ENCODE measurements around the gene COX14. TPM values are rescaled to one million over a fixed set of nuclear protein-coding genes. Genes with fewer than 3 reads are reported as not detected.
"Not testable (repeated sequence)": the region's sequence is repeated elsewhere in the genome, so short reads cannot be mapped to it uniquely, and the experiment has no call there.

COX14 gene
- 47.4 TPM for total RNA-seq

- peak; percentile 98 to 100 (median 99) for DNase-seq (ENCODE audit: low read depth in 2 of 3, low spot score in 2 of 3)
Measured at GRCh38 chr12:50111693-50112455, at the start of gene COX14. TSS of gene COX14 (plus strand) at chr12:50112236. CDS start at chr12:50120044, 7,808 bp downstream.

GRCh38 chr12:50062728-50063460 lies 49.1 kb upstream of the COX14 start:
- DNase-seq (ENCODE audit: low read depth in 2 of 3, low spot score in 2 of 3), result no peak

DNA sequence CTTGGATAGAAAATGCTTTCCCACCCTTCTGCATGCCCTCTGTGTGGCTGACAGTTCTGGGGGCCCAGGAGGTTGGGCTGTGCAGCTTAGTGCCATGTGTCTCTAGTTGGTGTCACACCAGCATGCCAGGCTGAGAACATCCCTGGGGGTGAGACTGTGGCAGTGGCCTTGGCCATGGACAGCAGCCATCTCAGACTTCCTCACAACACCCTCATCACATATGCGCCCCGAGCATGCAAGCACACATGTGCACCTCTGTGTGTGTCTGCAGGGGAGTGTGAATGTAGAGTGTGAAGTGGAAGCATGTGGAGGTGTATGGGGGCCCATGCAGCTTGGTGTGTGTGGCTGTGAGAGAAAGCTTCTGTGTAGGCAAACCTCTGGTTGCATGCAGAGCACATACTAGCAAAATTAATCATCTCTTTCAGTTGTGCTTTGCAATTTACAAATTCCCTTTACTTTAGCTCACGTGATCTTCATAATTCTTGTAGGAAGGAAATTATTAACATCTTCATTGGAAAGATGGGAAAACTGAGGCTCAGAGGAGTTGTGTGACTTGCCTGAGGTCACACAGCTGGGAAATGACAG lies 46.2 kb upstream of the COX14 start:
- no peak for DNase-seq (ENCODE audit: low read depth in 2 of 3, low spot score in 2 of 3)

- no peak for DNase-seq (ENCODE audit: low read depth in 2 of 3, low spot score in 2 of 3)
Measured at GRCh38 chr12:50066402-50066801, 45.6 kb upstream of the COX14 start.

DNA sequence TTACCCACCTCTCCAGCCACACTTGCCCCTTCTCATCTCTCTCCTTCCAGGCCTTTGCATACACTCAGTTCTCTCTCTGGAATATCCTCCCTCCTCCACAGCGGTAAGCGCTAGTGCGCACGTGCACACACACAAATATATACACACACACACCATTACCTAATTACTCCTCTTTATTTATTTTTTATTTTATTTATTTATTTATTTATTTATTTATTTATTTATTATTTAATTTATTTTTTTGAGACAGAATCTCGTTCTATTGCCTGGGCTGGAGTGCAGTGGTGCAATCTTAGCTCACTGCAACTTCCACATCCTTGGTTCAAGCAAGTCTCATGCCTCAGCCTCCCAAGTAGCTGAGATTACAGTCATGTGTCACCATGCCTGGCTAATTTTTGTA lies 43.0 kb upstream of the COX14 start:
- DNase-seq (ENCODE audit: low read depth in 2 of 3, low spot score in 2 of 3), result no peak

GRCh38 chr12:50069539-50069938 lies 42.5 kb upstream of the COX14 start:
- DNase-seq (ENCODE audit: low read depth in 2 of 3, low spot score in 2 of 3), result no peak

GRCh38 chr12:50070314-50071060 lies 41.5 kb upstream of the COX14 start:
- peak; percentile 49 to 83 (median 77) for DNase-seq (ENCODE audit: low read depth in 2 of 3, low spot score in 2 of 3)

DNA sequence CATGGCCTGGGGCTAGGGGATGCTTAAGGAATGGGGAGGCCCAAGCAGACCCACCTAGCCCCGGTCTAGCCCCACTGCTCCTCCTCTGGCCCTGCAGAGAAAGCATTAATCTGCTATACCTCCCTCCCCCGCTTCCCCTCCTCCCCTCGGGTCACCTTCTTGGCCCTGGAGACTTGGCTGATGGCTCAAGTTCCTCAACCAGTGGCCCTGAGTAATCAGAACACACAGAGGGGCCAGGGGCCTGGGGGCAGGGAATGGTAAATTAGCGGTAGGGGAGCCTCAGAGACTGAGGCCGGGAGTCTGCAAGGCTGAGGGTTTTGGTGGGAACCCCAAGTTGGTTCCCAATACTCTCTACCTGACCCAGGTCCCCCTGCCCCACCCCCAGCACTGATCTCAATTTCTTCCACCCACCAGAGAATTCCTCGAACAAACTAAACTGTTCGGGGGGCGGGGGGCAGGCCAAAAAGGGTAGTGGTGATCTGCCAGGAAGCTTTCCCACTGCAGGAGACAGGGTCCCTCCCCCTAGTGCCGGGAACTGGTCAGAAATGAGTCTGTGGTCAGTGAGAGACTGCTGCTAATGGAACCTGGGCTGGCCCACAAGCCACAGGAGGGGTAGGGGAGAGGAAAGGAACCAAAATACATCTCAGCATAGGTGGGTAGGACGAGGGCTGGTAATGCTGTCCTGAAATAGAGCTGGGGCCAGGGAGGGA lies 39.7 kb upstream of the COX14 start:
- no peak for DNase-seq (ENCODE audit: low read depth in 2 of 3, low spot score in 2 of 3)

- DNase-seq (ENCODE audit: low read depth in 2 of 3, low spot score in 2 of 3), result no peak
Measured at GRCh38 chr12:50073206-50073605, 38.8 kb upstream of the COX14 start.

- DNase-seq (ENCODE audit: low read depth in 2 of 3, low spot score in 2 of 3), result no peak
Measured at GRCh38 chr12:50073712-50074111, 38.3 kb upstream of the COX14 start.

- peak; percentile 62 to 81 (median 74) for DNase-seq (ENCODE audit: low read depth in 2 of 3, low spot score in 2 of 3)
Measured at GRCh38 chr12:50074936-50075807, 36.9 kb upstream of the COX14 start.

DNA sequence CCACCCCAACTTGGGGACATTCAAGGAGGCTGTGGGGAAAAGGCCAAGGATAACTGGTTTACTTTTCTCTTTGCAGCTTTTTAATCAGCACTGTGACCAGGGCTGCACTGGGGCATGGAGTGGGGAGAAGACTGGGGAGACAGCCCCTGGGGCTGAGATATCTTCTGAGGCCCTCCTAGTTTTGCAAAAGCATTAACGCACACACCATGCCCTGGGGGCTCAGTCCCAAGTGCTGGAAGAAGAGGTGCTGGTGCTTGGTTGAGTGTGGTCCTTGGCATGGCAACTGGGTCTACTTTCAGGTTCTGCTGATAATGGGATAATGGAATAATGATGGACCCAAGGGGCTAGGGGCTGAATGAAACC lies 36.2 kb upstream of the COX14 start:
- no peak for DNase-seq (ENCODE audit: low read depth in 2 of 3, low spot score in 2 of 3)

- DNase-seq (ENCODE audit: low read depth in 2 of 3, low spot score in 2 of 3), result no peak
Measured at GRCh38 chr12:50077099-50077498, 34.9 kb upstream of the COX14 start.

DNA sequence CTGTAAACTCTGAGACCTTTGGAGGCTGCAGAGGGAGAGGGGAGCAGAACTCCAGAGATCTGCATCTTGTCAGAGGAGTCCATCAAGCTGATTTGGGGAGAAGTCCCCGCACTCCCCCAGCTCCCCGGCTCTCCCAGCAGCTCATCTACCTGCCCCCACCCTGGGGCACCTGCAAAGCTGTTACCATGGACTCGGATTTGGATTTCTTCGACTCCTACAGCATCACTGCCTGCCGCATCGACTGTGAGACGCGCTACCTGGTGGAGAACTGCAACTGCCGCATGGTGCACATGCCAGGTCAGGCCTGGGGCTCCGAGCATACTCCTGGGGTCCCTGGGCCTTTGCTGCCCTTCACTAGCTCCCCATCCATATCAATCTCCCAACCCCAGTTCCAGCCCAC lies 33.8 kb upstream of the COX14 start:
- no peak for DNase-seq (ENCODE audit: low read depth in 2 of 3, low spot score in 2 of 3)

DNA sequence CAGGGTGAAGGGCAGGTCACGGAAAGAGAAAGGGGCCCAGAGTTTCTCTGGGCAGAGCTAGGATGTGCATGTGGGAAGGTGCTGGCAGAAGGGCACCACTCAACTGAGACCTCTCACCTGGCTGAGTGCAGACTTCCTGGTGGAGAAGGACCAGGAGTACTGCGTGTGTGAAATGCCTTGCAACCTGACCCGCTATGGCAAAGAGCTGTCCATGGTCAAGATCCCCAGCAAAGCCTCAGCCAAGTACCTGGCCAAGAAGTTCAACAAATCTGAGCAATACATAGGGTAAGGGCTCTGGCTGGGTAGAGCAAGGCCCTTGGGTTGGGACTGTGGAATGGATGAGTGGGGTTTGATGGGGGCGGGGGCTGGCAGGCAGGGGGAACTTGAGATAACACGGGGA lies 32.3 kb upstream of the COX14 start:
- DNase-seq (ENCODE audit: low read depth in 2 of 3, low spot score in 2 of 3), result no peak

DNA sequence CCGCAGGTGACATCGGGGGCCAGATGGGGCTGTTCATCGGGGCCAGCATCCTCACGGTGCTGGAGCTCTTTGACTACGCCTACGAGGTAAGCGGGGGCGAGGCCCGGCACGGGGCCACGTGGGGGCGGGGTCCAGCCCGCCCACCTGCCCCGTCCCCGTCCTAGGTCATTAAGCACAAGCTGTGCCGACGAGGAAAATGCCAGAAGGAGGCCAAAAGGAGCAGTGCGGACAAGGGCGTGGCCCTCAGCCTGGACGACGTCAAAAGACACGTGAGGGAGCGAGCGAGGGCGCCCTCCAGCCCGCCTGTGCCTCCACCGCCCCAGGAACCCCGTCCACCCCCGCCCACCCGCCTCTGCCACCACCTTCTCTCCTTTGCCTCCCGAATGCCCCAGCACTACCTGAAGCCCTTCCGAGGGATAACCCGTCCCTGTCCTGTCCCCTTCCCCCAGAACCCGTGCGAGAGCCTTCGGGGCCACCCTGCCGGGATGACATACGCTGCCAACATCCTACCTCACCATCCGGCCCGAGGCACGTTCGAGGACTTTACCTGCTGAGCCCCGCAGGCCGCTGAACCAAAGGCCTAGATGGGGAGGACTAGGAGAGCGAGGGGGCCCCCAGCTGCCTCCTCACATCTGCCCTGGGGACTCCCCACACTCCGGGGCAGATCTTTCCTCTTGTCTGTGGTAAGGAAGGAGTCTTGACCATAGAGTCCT lies 30.8 kb upstream of the COX14 start:
- DNase-seq (ENCODE audit: low read depth in 2 of 3, low spot score in 2 of 3), result no peak

- DNase-seq (ENCODE audit: low read depth in 2 of 3, low spot score in 2 of 3), result no peak
Measured at GRCh38 chr12:50082644-50083043, 29.4 kb upstream of the COX14 start.

DNA sequence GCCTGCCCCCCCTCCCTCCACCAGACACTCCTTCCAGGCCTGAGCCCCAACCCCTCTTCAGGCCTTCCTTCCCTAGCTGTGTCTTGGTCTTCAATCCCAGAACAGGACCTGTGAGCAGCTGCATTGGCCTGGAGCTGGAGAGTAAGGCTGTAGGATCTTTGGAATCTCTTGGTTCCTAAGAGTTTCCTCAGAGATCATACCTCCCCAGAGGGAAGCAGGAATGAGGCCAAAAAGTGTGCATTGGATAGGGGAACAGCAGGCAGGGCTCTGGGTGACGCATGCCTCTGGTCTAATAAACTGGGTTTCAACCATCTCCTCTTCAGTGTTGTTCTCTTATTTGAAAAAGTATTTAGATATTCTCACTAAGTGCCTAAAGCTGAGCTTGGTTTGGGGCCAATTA lies 28.7 kb upstream of the COX14 start:
- no peak for DNase-seq (ENCODE audit: low read depth in 2 of 3, low spot score in 2 of 3)

- DNase-seq (ENCODE audit: low read depth in 2 of 3, low spot score in 2 of 3), result not testable (repeated sequence)
Measured at GRCh38 chr12:50084409-50084774, 27.6 kb upstream of the COX14 start.
